Heart left ventricle (tissue), 16 donors: ENCODE measurements around the gene DDX10. TPM values are rescaled to one million over a fixed set of nuclear protein-coding genes. Genes with fewer than 3 reads are reported as not detected.
A peak's percentile ranks its signal among the peaks of the same experiment; 100 is the strongest.

ENCODE experiments used
- ATAC-seq, 4 donors: fragments of 200-7000 bp; cut with Tn5 transposase; one replicate each; pipeline ENCODE4 v1.9.1; 2020 to 2022; ENCODE audit warnings: moderate library complexity in 4 of 4, mild to moderate bottlenecking in 3 of 4, moderate number of reproducible peaks in 1 of 4
- DNase-seq, 5 donors: peaks; one replicate each; pipeline ENCODE4 v3.0.0-alpha.2; 2020
- H3K27ac ChIP-seq, 12 donors: fragments of 200-600 bp; sonication (generic) in 4 of 12; one replicate each; pipeline versions ENCODE4 v1.5.0 to v1.8.0; 2016 to 2022; ENCODE audit warnings: mild to moderate bottlenecking in 2 of 12
- H3K27me3 ChIP-seq, 9 donors: fragments of 200-600 bp; sonication (generic) in 2 of 9; one replicate each; pipeline versions ENCODE4 v1.5.1 to v1.8.0; 2016 to 2022; ENCODE audit warnings: mild to moderate bottlenecking in 3 of 9
- H3K36me3 ChIP-seq, 9 donors: fragments of 200-600 bp; sonication (generic) in 2 of 9; one replicate each; pipeline versions ENCODE4 v1.5.0 to v1.8.0; 2018 to 2022; ENCODE audit warnings: mild to moderate bottlenecking in 2 of 9
- H3K4me1 ChIP-seq, 12 donors: fragments of 200-600 bp; sonication (generic) in 4 of 12; one replicate each; pipeline versions ENCODE4 v1.5.0 to v1.8.0; 2016 to 2022; ENCODE audit warnings: mild to moderate bottlenecking in 3 of 12
- H3K4me3 ChIP-seq, 12 donors: fragments of 200-600 bp; sonication (generic) in 4 of 12; one replicate each; pipeline versions ENCODE4 v1.5.0 to v1.8.0; 2017 to 2022; ENCODE audit warnings: mild to moderate bottlenecking in 9 of 12, moderate library complexity in 4 of 12
- H3K9me3 ChIP-seq, 12 donors: fragments of 200-600 bp; sonication (generic) in 4 of 12; one replicate each; pipeline versions ENCODE4 v1.5.0 to v1.8.0; 2016 to 2022; ENCODE audit warnings: mild to moderate bottlenecking in 1 of 12
- CTCF ChIP-seq, 12 donors: fragments of 200-600 bp; sonication (generic) in 4 of 12; IDR thresholded peaks; one replicate each; pipeline versions ENCODE4 v1.5.0 to v1.8.0; 2018 to 2022; ENCODE audit warnings: antibody characterized with exemption in 12 of 12, mild to moderate bottlenecking in 5 of 12
- POLR2A ChIP-seq, 2 donors: fragments of 450-650 bp; IDR thresholded peaks; one replicate each; pipeline ENCODE4 v1.6.1; 2017; ENCODE audit warnings: antibody characterized with exemption in 2 of 2, mild to moderate bottlenecking in 2 of 2, moderate library complexity in 2 of 2
- WGBS, 4 donors: extraction: QIAGEN DNeasy Blood & Tissue Kit in 2 of 4; methylation state at CpG; one replicate each; pipeline versions ENCODE4 v1.1.5 to v1.1.7; 2013 to 2018; 5-methylcytosine and 5-hydroxymethylcytosine counted together
- intact Hi-C, 10 donors: fragments of 100-400 bp; cut with DNase I; formaldehyde crosslinking; loops; one replicate each; pipeline versions ENCODE4 v1.11.1 to v1.14.2; 2022
- polyA plus RNA-seq, 2 donors: library from polyadenylated mRNA; stranded (reverse); fragments of 200-250 nt; gene quantifications; one replicate each; pipeline ENCODE4 v1.2.3, GENCODE V29; 2013
- total RNA-seq, 9 donors: library from RNA; depleted of rRNA in 2 of 9; stranded (reverse); fragments of >200 nt in 2 of 9; fragmentation: NEBNext Ultra II Directional in 3 of 9; extraction: Animal tissue kit (Norgen Biotek cat#: 25700) in 3 of 9; gene quantifications; one replicate each; pipeline versions ENCODE4 v1.1.0 to v1.2.4, GENCODE V29; 2016 to 2023
- donor health status: ischemic (EF 13 %, LVEDD 7.1; RV severe dilation, severe dysfunction).
- donor health status: healthy with polysubstance abuse.
- donor health status: DM: no; HTN: yes; CAD: no.
- donor health status: DM: no; HTN: no; CAD: no.
- donor health status: ischemic (EF 25% LVEDD 6.9; RV normal size, moderate dysfunction).
- donor health status: ischemic (EF 25% LVEDD 5.7; RV mildly dilated, moderate dysfunction).
- donor health status: healthy.
- donor health status: DM: yes; HTN: yes; CAD: no.
- donor health status: ischemic (EF 35%, LVEDD 5.7; RV mildly dilated, moderate dysfunction).
- donor health status: nonischemic (EF 11% LVEDD 7.7; RV severe dilation, severe dysfunction).
- donor health status: DM: yes; HTN: yes; CAD: no.
- donor health status: PGD.
- donor health status: ischemic (EF 29% LVEDD 5.4; RV normal size, mild dysfunction).
- donor health status: nonischemic (EF 23%, LVEDD 6.1; RV moderate dilation, normal function).

DDX10 gene
- total and polyA plus RNA-seq, 11 donors, result 8.3 to 17.2 (median 12.1) TPM

DNA sequence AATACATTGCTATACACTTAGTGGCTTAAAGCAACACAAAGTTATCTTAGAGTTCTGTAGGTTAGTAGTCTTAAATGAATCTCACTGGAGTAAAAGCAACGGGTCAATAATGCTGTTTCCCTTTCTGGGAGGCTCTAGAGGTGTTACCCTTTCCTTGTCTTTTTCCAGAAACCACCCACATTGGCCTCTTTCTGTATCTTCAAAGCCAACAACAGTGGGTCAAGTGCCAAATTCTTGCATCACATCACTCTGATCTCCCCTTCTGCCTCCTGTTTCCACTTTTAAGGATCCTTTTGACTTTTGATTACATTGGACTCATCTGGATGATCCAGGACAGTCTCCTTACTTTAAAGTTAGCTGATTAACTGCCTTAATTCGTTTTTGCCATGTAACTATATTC is 93.6 kb downstream of the DDX10 start:
- peaks cover 0 to 14% (median 7%) of the 10 kb centered on the region in 12 donors for H3K4me1 ChIP-seq
- H3K27ac ChIP-seq, result no peak overlapping the region
- H3K4me3 ChIP-seq, result no peak overlapping the region
- H3K9me3 ChIP-seq, result no peaks in the 10 kb centered on the region
- H3K36me3 ChIP-seq, result no peaks in the 10 kb centered on the region
- no peaks in the 10 kb centered on the region for H3K27me3 ChIP-seq
- WGBS, 4 donors, result 59 to 75% (median 67%) methylated on average over 2 of the region's 2 CpGs
- TF ChIP-seq POLR2A (IDR thresholded peaks at IDR 0.05) (no peak), CTCF (IDR thresholded peaks at IDR 0.05) (no peak)
- DNase-seq (no peak), ATAC-seq (peak in 2 of 4 donors; percentile 45 to 50)
- intact Hi-C loops, result no loop called here

GRCh38 chr11:108766596-108767173 is 101.8 kb downstream of the DDX10 start:
- WGBS, 4 donors, result 93 to 96% (median 95%) methylated on average over 6 of the region's 6 CpGs
- no peak for TF ChIP-seq POLR2A (IDR thresholded peaks at IDR 0.05)
- no peak for TF ChIP-seq CTCF (IDR thresholded peaks at IDR 0.05)

GRCh38 chr11:108768370-108768769 is 103.5 kb downstream of the DDX10 start:
- Histone ChIP-seq H3K36me3 (no peaks in the 10 kb centered on the region), H3K27ac (no peak overlapping the region), H3K9me3 (peaks cover 0 to 18% (median 0%) of the 10 kb centered on the region in 12 donors), H3K4me3 (no peak overlapping the region), H3K27me3 (no peaks in the 10 kb centered on the region), H3K4me1 (no peaks in the 10 kb centered on the region)
- ATAC-seq (no peak), DNase-seq (no peak)
- intact Hi-C loops, result no loop called here
- TF ChIP-seq POLR2A (IDR thresholded peaks at IDR 0.05) (no peak), CTCF (IDR thresholded peaks at IDR 0.05) (no peak)
- WGBS, 4 donors, result 93 to 97% (median 94%) methylated on average over 3 of the region's 3 CpGs

More at GRCh38 chr11:108766596-108767173, 101.8 kb downstream of the DDX10 start:
- Histone ChIP-seq H3K4me3 (no peak overlapping the region), H3K27me3 (no peaks in the 10 kb centered on the region), H3K36me3 (no peaks in the 10 kb centered on the region), H3K4me1 (no peaks in the 10 kb centered on the region), H3K27ac (no peak overlapping the region), H3K9me3 (peaks cover 0 to 18% (median 0%) of the 10 kb centered on the region in 12 donors)
- intact Hi-C loops, result no loop called here
- no peak for ATAC-seq
- DNase-seq, result no peak

- DNase-seq (no peak), ATAC-seq (no peak)
- TF ChIP-seq POLR2A (IDR thresholded peaks at IDR 0.05), result no peak
- TF ChIP-seq CTCF (IDR thresholded peaks at IDR 0.05), result no peak
- Histone ChIP-seq H3K27ac (no peak overlapping the region), H3K9me3 (peaks cover 0 to 18% (median 0%) of the 10 kb centered on the region in 12 donors), H3K27me3 (no peaks in the 10 kb centered on the region), H3K4me1 (no peaks in the 10 kb centered on the region), H3K4me3 (no peak overlapping the region), H3K36me3 (no peaks in the 10 kb centered on the region)
- intact Hi-C loops, result no loop called here
- WGBS, 4 donors, result 50 to 75% (median 59%) methylated on average over 1 of the region's 1 CpG
Measured at GRCh38 chr11:108768964-108769363, 104.1 kb downstream of the DDX10 start.
